HepG2 (cell line): ENCODE data around the gene TUBA1C. TPM values are rescaled to one million over a fixed set of nuclear protein-coding genes. Genes with fewer than 3 reads are reported as not detected.

Source experiments
- ATAC-seq: fragments of 200-7000 bp; cut with Tn5 transposase; 3 replicates; pipeline ENCODE4 v1.9.1; 2020; ENCODE audit warnings: mild to moderate bottlenecking, moderate library complexity
- BruUV-seq: library from RNA; stranded (reverse); fragments of 400-500 nt; replicated peaks from 2 replicates; lab custom pipeline; 2021; lab: Mats Ljungman, UMichigan
- CTCF ChIA-PET: fragments of 300-600 bp; formaldehyde crosslinking; extraction: SDS; loops from one replicate; lab custom pipeline; 2021; ENCODE audit warnings: low total read pairs, inconsistent platforms, low intra/inter-chr PET ratio; lab: Yijun Ruan, JAX
- POLR2A ChIA-PET: fragments of 350-600 bp; sonication (Branson Sonifier 250); formaldehyde crosslinking; loops from one replicate; lab custom pipeline; 2020; ENCODE audit warnings: antibody characterized with exemption, inconsistent platforms; lab: Yijun Ruan, JAX
- DNase-seq: peaks from one replicate; pipeline ENCODE4 v3.0.0-alpha.2; 2015; ENCODE audit warnings: low spot score
- FAIRE-seq: peaks from 3 replicates; lab custom pipeline; 2011; peaks lifted over from hg19 to GRCh38; lab: Jason Lieb, UNC
- H2AFZ ChIP-seq: one replicate; pipeline ENCODE4 v1.6.1; 2011; ENCODE audit warnings: low read length, inconsistent platforms
- H3K27ac ChIP-seq: fragments of 300-600 bp; 3 replicates; pipeline ENCODE4 v1.8.0; 2011; ENCODE audit warnings: mixed run types, mild to moderate bottlenecking, mixed read lengths, low read length, inconsistent platforms; ENCODE audit not compliant: insufficient read depth; ENCODE audit errors: extremely low read length
- H3K27me3 ChIP-seq, 2 experiments: fragments of 200-600 bp in 1 of 2; 2 replicates in 1 of 2; 3 replicates in 1 of 2; pipeline versions ENCODE4 v1.6.0 to v1.8.0; 2011; ENCODE audit warnings: low read length in 2 of 2, mild to moderate bottlenecking in 2 of 2, moderate library complexity in 2 of 2, inconsistent platforms in 1 of 2; ENCODE audit not compliant: insufficient read depth in 2 of 2, control insufficient read depth in 1 of 2
- H3K36me3 ChIP-seq, 2 experiments: fragments of 200-600 bp in 1 of 2; replicated peaks in 1 of 2; 2 replicates in 1 of 2; 3 replicates in 1 of 2; pipeline versions ENCODE4 v1.5.1 to v1.8.0; 2011; ENCODE audit warnings: low read length in 2 of 2, inconsistent platforms in 1 of 2; ENCODE audit not compliant: insufficient read depth in 2 of 2, control insufficient read depth in 1 of 2
- H3K4me1 ChIP-seq: 2 replicates; pipeline ENCODE4 v1.5.1; 2012; ENCODE audit warnings: low read length, inconsistent platforms; ENCODE audit not compliant: insufficient read depth
- H3K4me2 ChIP-seq: 2 replicates; pipeline ENCODE4 v1.6.0; 2011; ENCODE audit warnings: low read depth, low read length, inconsistent platforms
- H3K4me3 ChIP-seq, 3 experiments: fragments of 200-600 bp in 1 of 3; sonication (generic), shearing (Covaris generic) in 1 of 3; replicated peaks in 1 of 3; 2 replicates each; pipeline ENCODE4 v1.5.1; 2011 to 2016; ENCODE audit warnings: low read length in 3 of 3, inconsistent platforms in 2 of 3, low read depth in 2 of 3, mild to moderate bottlenecking in 2 of 3, control low read depth in 1 of 3, mixed read lengths in 1 of 3; ENCODE audit not compliant: insufficient read depth in 1 of 3
- H3K79me2 ChIP-seq: one replicate; pipeline ENCODE4 v1.6.1; 2011; ENCODE audit warnings: low read length, inconsistent platforms; ENCODE audit not compliant: insufficient read depth
- H3K9ac ChIP-seq: 2 replicates; pipeline ENCODE4 v1.6.0; 2011; ENCODE audit warnings: mild to moderate bottlenecking, low read depth, low read length, inconsistent platforms; ENCODE audit not compliant: insufficient read depth
- H3K9me3 ChIP-seq: 2 replicates; pipeline ENCODE4 v1.5.1; 2012; ENCODE audit warnings: mild to moderate bottlenecking, low read length
- H4K20me1 ChIP-seq: 2 replicates; pipeline ENCODE4 v1.6.0; 2011; ENCODE audit warnings: inconsistent platforms, mild to moderate bottlenecking, low read length, moderate library complexity; ENCODE audit not compliant: insufficient read depth
- FOXO4 ChIP-seq: sonication (generic); formaldehyde crosslinking; conservative IDR thresholded peaks from 2 replicates; pipeline ENCODE4 v1.8.1; 2023; ENCODE audit warnings: missing genetic modification reagents
- KDM6A ChIP-seq: IDR thresholded peaks from 2 replicates; pipeline ENCODE4 v1.6.1; 2016; ENCODE audit warnings: low read depth
- ZBTB39 ChIP-seq: sonication (generic); formaldehyde crosslinking; IDR thresholded peaks from 2 replicates; pipeline ENCODE4 v1.5.0; 2020; ENCODE audit warnings: missing genetic modification reagents
- ZNF10 ChIP-seq: sonication (generic); formaldehyde crosslinking; IDR thresholded peaks from 2 replicates; pipeline ENCODE4 v1.4.0; 2020; ENCODE audit warnings: mild to moderate bottlenecking, low read depth, missing genetic modification reagents, borderline replicate concordance
- WGBS: methylation state at CpG from one replicate; pipeline ENCODE4 v1.1.6; 2017; ENCODE audit warnings: low lambda C conversion rate; 5-methylcytosine and 5-hydroxymethylcytosine counted together
- in situ Hi-C: cut with HindIII; loops from 2 replicates; pipeline ENCODE4 v1.10.0; 2017; ENCODE audit warnings: low pct_unique_long_range_greater_than_20kb; ENCODE audit not compliant: extremely low pct_ligation_motif_present
- intact Hi-C: fragments of 100-400 bp; cut with micrococcal nuclease; formaldehyde crosslinking; loops from one replicate; pipeline ENCODE4 v1.10.0; 2022; ENCODE audit not compliant: unreplicated experiment
- polyA plus RNA-seq, 8 experiments: library from polyadenylated mRNA; depleted of rRNA in 3 of 8; stranded (reverse) in 7 of 8; unstranded in 1 of 8; fragments of >200 nt; fragmentation: Illumina TruSeq in 4 of 8; extraction: Trizol in 4 of 8; gene quantifications; 2 replicates each; pipeline versions ENCODE4 v1.2.1 to v1.2.3, GENCODE V29; 2011 to 2016; ENCODE audit warnings: low read depth in 4 of 8, missing spikeins in 1 of 8, mixed read lengths in 1 of 8; ENCODE audit not compliant: insufficient read depth in 1 of 8
- total RNA-seq, 5 experiments: library from RNA; depleted of rRNA; stranded (reverse); fragments of >200 nt; fragmentation: Illumina TruSeq; extraction: Trizol; gene quantifications; 2 replicates each; pipeline ENCODE4 v1.2.3, GENCODE V29; 2016; ENCODE audit warnings: low read depth in 1 of 5
- TF ChIP-seq, protein P1 (sequence below): sonication (generic); formaldehyde crosslinking; IDR thresholded peaks from 2 replicates; pipeline ENCODE4 v1.4.0; 2020; ENCODE audit warnings: missing genetic modification reagents, borderline replicate concordance
- TF ChIP-seq, protein P2 (sequence below): sonication (generic); formaldehyde crosslinking; IDR thresholded peaks from 2 replicates; pipeline ENCODE4 v1.4.0; 2020; ENCODE audit warnings: mild to moderate bottlenecking, missing genetic modification reagents
- TF ChIP-seq, protein P3 (sequence below): sonication (generic); formaldehyde crosslinking; IDR thresholded peaks from 2 replicates; pipeline ENCODE4 v1.8.1; 2022; ENCODE audit warnings: low read depth, mild to moderate bottlenecking, missing genetic modification reagents

TUBA1C gene
- total and polyA plus RNA-seq, 2 of the 13 experiments (the other 11 are each of a cell fraction or from before 2014, with no cell fraction given), result 693 to 1,075 TPM

DNA sequence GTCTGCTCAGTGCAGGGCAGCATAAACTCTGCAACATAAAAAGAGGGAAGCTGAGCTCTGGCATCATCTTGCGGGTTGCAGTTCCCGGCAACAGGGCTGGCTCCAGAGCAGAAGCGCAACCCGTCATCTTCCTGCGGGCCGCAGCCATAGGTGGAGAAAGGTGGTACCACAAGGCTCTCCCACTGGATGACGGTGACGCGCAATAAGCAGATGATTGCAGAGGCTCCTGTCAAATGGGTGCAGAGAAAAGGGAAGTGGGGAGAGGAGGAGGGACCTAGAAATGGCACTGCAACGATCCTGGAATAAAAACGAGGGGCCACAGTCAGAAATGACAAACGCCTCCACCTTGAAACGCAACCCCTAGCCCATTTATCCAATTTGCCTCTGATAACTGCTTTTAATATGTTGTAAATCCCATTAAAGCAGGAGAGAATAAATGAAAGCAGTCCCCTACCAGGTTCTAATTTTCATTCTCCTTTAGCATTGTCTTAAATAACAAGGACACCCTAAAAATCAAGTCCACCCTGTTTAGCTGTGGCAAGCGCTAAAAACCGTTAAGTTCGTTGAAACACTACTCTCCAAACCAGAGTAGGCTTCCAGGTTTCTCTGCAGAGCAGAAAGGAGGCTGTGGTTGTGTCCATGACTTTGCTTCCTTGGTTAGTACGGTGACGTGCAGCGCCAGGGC is 30.9 kb upstream of the TUBA1C start:
- FAIRE-seq, result no peak
- Histone ChIP-seq H4K20me1 (no peaks in the 10 kb centered on the region), H3K4me2 (peak overlapping the region; percentile 75), H2AFZ (no peak overlapping the region), H3K9ac (no peak overlapping the region; the same call in 1 of the 2 replicates), H3K79me2 (no peaks in the 10 kb centered on the region), H3K9me3 (no peaks in the 10 kb centered on the region), H3K4me1 (peaks cover 27% of the 10 kb centered on the region), H3K27me3 (peaks cover 0 to 4% of the 10 kb centered on the region in 2 experiments; a peak in 2 of 5 replicates), H3K36me3 (no peaks in the 10 kb centered on the region), H3K4me3 (peak overlapping the region in 1 of 3 experiments; percentile 68; a peak in 2 of 6 replicates), H3K27ac (no peak overlapping the region)
- in situ Hi-C loops, result no loop called here
- POLR2A ChIA-PET, result interaction anchor here (0.7 to 1.3 kb wide), 2 partner anchors 31 to 32 kb away, joined by 3 to 5 read pairs; no protein-coding TSS in a partner anchor
- intact Hi-C loops, result loop anchor here (2.0 kb wide), 1 partner anchor 31 kb away; the partner anchor contains the start of gene TUBA1C
- BruUV-seq, result no TSS peak
- no peak for DNase-seq
- CTCF ChIA-PET, result interaction anchor here (0.8 kb wide), 1 partner anchor 171 kb away, joined by 3 read pairs; no protein-coding TSS in a partner anchor
- ATAC-seq, result no peak
- 86% methylated on average over 16 of the region's 19 CpGs for WGBS
- TF ChIP-seq FOXO4 (0 out of 2 replicates have a peak, but pooled peaks have one; percentile 81), ZBTB39 (CRISPR knock-in tag) (0 out of 2 replicates have a peak, but pooled peaks have one; percentile 45), KDM6A (CRISPR knock-in tag) (no peak), ZNF10 (CRISPR knock-in tag) (no peak)
- TF ChIP-seq, protein P1, sequence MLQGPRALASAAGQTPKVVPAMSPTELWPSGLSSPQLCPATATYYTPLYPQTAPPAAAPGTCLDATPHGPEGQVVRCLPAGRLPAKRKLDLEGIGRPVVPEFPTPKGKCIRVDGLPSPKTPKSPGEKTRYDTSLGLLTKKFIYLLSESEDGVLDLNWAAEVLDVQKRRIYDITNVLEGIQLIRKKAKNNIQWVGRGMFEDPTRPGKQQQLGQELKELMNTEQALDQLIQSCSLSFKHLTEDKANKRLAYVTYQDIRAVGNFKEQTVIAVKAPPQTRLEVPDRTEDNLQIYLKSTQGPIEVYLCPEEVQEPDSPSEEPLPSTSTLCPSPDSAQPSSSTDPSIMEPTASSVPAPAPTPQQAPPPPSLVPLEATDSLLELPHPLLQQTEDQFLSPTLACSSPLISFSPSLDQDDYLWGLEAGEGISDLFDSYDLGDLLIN (CRISPR knock-in tag), result 0 out of 2 replicates have a peak, but pooled peaks have one; percentile 28
- TF ChIP-seq, protein P2, sequence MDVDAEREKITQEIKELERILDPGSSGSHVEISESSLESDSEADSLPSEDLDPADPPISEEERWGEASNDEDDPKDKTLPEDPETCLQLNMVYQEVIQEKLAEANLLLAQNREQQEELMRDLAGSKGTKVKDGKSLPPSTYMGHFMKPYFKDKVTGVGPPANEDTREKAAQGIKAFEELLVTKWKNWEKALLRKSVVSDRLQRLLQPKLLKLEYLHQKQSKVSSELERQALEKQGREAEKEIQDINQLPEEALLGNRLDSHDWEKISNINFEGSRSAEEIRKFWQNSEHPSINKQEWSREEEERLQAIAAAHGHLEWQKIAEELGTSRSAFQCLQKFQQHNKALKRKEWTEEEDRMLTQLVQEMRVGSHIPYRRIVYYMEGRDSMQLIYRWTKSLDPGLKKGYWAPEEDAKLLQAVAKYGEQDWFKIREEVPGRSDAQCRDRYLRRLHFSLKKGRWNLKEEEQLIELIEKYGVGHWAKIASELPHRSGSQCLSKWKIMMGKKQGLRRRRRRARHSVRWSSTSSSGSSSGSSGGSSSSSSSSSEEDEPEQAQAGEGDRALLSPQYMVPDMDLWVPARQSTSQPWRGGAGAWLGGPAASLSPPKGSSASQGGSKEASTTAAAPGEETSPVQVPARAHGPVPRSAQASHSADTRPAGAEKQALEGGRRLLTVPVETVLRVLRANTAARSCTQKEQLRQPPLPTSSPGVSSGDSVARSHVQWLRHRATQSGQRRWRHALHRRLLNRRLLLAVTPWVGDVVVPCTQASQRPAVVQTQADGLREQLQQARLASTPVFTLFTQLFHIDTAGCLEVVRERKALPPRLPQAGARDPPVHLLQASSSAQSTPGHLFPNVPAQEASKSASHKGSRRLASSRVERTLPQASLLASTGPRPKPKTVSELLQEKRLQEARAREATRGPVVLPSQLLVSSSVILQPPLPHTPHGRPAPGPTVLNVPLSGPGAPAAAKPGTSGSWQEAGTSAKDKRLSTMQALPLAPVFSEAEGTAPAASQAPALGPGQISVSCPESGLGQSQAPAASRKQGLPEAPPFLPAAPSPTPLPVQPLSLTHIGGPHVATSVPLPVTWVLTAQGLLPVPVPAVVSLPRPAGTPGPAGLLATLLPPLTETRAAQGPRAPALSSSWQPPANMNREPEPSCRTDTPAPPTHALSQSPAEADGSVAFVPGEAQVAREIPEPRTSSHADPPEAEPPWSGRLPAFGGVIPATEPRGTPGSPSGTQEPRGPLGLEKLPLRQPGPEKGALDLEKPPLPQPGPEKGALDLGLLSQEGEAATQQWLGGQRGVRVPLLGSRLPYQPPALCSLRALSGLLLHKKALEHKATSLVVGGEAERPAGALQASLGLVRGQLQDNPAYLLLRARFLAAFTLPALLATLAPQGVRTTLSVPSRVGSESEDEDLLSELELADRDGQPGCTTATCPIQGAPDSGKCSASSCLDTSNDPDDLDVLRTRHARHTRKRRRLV (CRISPR knock-in tag), result 0 out of 2 replicates have a peak, but pooled peaks have one; percentile 46
- TF ChIP-seq, protein P3, sequence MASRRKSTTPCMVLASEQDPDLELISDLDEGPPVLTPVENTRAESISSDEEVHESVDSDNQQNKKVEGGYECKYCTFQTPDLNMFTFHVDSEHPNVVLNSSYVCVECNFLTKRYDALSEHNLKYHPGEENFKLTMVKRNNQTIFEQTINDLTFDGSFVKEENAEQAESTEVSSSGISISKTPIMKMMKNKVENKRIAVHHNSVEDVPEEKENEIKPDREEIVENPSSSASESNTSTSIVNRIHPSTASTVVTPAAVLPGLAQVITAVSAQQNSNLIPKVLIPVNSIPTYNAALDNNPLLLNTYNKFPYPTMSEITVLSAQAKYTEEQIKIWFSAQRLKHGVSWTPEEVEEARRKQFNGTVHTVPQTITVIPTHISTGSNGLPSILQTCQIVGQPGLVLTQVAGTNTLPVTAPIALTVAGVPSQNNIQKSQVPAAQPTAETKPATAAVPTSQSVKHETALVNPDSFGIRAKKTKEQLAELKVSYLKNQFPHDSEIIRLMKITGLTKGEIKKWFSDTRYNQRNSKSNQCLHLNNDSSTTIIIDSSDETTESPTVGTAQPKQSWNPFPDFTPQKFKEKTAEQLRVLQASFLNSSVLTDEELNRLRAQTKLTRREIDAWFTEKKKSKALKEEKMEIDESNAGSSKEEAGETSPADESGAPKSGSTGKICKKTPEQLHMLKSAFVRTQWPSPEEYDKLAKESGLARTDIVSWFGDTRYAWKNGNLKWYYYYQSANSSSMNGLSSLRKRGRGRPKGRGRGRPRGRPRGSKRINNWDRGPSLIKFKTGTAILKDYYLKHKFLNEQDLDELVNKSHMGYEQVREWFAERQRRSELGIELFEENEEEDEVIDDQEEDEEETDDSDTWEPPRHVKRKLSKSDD (CRISPR knock-in tag), result no peak
